NCI-H187 treated with DMSO at 0.1 percent for 48 hours (cell line): ENCODE measurements around the gene WLS.
"Not testable (repeated sequence)": the region's sequence is repeated elsewhere in the genome, so short reads cannot be mapped to it uniquely, and the experiment has no call there.

Source experiments
- DNase-seq: peaks from one replicate; lab custom pipeline; 2025; lab: John Stamatoyannopoulos, UW

WLS gene

GRCh38 chr1:68232289-68233148 lies at the start of gene WLS:
Gene WLS, minus strand, starts transcription at chr1:68232523. Its CDS starts 224 bp downstream, at chr1:68232299.
- DNase-seq = no peak

DNA sequence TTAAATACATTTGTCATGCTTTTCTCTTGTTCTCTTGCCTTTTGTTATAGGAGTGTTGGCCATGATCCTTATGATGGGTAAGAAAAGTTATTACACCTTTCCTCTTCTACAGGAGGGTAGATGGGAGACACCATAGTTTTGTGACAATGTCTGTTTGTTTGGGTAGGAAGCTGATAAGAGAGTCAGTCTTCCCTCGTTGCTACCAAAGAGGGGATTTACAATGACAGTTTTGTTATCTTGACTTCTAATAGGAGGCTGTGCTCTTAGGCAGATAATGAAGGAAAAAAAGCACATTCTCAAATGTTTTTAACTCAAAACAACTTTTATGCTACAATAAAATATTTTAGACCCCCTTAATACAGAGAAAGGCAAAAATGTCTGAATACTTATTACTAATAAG lies 48.0 kb upstream of the WLS start:
- no peak for DNase-seq

DNA sequence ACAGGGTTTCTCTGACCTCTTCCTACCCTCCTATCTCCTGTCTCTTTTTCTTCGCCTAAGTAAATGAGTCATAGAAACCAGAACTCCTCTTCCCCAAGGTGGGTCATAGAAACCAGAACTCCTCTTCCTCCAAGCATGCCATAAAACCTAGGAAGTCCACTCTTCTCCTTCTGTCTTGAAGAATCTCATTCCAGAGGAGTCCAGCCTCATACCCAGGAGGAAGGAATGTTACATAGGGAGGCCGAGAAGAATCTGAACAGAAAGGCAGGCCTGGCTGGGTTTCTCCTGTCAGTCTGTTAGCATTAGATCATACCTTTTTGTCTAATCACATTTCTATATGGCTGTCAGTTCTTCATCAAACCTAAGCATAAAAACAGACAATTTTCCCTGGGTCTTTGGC lies 47.5 kb upstream of the WLS start:
- DNase-seq = no peak

- DNase-seq = no peak
Measured at GRCh38 chr1:68278221-68278620, 45.9 kb upstream of the WLS start.

DNA sequence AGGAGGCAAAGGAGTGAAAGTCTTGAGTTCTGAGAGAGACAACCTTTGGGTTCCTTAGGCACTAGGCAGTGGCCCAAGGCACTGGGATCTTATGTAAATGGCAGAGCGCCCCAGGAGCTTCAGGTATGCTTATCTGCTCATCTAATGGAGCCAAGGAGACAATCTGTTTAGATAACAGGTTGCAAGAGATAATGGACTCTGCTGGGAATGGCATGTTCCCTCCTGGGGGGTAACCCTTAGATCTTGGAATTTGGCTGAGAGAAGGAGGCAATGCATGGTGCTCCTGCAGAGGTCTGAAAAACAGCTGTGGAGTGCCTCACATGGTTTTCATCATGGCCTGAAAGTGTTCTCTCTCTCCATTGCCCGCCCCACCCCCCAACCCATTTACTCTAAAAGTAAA lies 44.1 kb upstream of the WLS start:
- no peak for DNase-seq

- no peak for DNase-seq
Measured at GRCh38 chr1:68273530-68273929, 41.2 kb upstream of the WLS start.

GRCh38 chr1:68271596-68271995 lies 39.3 kb upstream of the WLS start:
- DNase-seq = no peak

DNA sequence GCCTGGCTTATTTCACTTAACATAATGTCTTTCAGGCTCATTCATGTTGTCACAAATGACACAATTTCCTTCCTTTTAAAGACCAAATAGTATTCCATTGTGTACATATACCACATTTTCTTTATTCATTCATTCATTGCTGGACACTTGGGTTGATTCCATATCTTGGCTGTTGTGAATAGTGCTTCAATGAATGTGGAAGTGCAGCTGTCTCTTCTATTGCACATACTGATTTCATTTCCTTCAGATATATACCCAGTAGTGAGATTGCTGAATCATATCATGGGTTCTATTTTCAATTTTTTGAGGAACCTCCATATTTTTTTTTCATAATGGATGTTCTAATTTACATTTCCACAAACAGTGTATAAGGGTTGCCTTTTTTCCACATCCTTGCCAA lies 38.6 kb upstream of the WLS start:
- DNase-seq = no peak

- no peak for DNase-seq
Measured at GRCh38 chr1:68269637-68270430, 37.5 kb upstream of the WLS start.

GRCh38 chr1:68268896-68269483 lies 36.7 kb upstream of the WLS start:
- DNase-seq = no peak

DNA sequence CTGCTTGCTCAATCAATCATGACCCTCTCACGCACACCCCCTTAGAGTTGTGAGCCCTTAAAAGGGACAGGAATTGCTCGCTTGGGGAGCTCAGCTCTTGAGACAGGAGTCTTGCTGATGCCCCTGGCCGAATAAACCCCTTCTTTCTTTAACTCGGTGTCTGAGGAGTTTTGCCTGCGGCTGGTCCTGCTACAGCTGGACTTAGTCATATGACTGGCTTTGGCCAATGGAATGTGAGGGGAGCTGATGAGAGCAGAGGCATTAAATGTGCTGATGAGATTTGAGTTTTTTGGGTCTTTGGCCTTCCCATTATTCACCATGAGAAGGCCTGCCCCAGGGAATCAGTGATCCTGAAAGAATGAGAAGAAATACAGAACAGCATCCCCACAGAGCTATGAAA lies 24.5 kb upstream of the WLS start:
- not testable (repeated sequence) for DNase-seq

- no peak for DNase-seq
Measured at GRCh38 chr1:68255301-68255700, 23.0 kb upstream of the WLS start.

DNA sequence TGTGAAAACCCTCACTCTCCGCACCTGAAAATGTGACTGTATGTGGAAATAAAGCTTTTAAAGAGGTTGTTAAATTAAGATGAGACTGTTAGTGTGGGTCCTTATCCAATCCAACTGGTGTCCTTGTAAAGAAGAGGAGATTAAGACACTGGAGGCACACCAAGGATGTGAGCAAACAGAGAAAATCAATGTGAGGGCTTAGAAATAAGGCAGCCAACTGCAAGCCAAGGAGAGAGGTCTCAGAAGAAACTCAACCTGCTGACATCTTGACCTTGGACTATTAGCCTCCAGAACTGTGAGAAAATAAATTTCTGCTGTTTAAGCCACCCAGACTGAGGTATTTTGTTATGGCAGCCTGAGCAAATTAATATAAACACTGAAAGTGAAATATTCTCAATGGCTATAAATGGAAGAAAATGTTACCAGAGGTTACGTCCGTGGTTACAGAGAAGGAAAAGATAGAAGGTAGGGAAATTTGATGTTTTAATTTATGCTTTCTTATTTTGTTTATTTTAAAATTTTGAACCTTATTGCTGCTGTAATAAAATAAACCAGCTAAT lies 22.4 kb upstream of the WLS start:
- DNase-seq = no peak

- DNase-seq = no peak
Measured at GRCh38 chr1:68237040-68237439, 4.7 kb upstream of the WLS start.

GRCh38 chr1:68234094-68234493 lies 1.8 kb upstream of the WLS start:
- no peak for DNase-seq

DNA sequence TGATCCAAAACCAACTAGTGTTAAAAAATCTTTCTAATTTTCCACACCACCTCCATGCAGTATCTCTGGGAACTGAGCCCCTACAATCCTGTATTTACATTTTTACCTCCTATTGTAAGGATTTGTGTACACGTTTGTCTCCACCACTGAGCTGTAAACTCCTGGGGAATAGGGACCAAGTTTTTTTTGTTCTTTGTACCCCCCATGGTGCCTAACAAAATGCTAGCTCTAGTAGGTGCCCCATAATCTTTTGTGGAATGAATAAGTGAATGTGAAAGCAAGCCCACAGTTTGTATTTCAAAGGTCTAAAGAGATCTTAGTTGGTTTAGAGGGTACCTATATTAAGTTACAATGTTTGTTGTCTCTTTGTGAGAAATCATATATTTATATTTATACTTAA lies 879 bp upstream of the WLS start:
- no peak for DNase-seq

- no peak for DNase-seq
Measured at GRCh38 chr1:68231627-68232288, 565 bp downstream of the WLS start.

- DNase-seq = no peak
Measured at GRCh38 chr1:68230901-68231626, 1.3 kb downstream of the WLS start.

GRCh38 chr1:68230484-68230802 lies 1.9 kb downstream of the WLS start:
- no peak for DNase-seq

DNA sequence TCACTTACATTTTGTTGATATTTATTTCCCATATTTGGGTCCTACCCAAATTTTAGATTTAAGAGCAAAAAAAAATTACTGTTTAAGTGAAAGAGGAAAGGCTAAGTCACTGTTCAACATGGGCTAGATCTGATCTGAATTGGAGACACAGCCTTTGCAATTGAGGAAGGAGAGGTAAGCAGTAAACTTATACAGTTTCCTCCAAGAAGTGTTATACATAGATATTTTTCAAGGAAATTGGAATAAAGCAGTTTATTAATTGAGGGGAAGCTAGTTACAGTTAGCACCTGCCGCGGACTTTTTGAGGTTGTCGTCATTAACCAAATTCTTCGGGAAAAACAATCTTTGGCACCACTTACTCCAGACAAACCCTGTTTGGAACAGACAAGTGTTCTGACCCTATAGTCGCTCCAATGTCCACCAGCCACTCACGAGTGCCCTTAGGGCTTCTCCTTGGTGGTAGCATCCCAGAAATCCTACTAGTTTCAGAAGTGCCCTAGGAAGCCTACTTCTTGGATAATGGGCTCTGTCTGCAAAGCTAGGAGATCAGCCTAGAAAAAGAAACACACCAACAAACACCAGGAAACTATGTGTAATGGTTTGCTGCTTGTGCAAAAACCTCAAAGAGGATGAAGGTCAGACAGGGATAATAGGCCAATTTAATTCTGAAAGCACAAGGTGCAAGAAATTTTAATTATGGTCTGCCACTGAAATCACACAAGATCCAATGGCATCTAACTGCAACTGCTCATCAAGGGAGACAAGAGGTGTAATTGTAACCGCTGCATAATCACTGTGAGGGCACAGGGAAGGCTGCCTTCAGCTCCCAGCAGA lies 2.5 kb downstream of the WLS start:
- no peak for DNase-seq

GRCh38 chr1:68228851-68229250 lies 3.5 kb downstream of the WLS start:
- DNase-seq = no peak
